Caco-2 (cell line): ENCODE data around the gene EIF4E. TPM values are rescaled to one million over a fixed set of nuclear protein-coding genes. Genes with fewer than 3 reads are reported as not detected.

Experiments
- BruUV-seq: library from RNA; stranded (reverse); fragments of 400-500 nt; replicated peaks from 2 replicates; lab custom pipeline; 2021; lab: Mats Ljungman, UMichigan
- CTCF ChIA-PET: fragments of 300-600 bp; sonication (Branson Sonifier 250); formaldehyde crosslinking; loops from one replicate; lab custom pipeline; 2022; ENCODE audit warnings: antibody characterized with exemption; lab: Charles Lee
- POLR2A ChIA-PET: fragments of 300-600 bp; sonication (Branson Sonifier 250); formaldehyde crosslinking; loops from one replicate; lab custom pipeline; 2022; ENCODE audit warnings: antibody characterized with exemption; lab: Charles Lee
- DNase-seq, 2 experiments: peaks; one replicate each; pipeline versions ENCODE4 v3.0.0 to v3.0.0-alpha.2; 2020 to 2022
- H3K27me3 ChIP-seq: replicated peaks from 2 replicates; pipeline ENCODE4 v1.6.0; 2011; ENCODE audit warnings: low read length; ENCODE audit not compliant: control insufficient read depth, insufficient read depth
- H3K36me3 ChIP-seq: 2 replicates; pipeline ENCODE4 v1.5.1; 2011; ENCODE audit warnings: low read length; ENCODE audit not compliant: control insufficient read depth, insufficient read depth
- H3K4me1 ChIP-seq: fragments of 250-450 bp; sonication (Bioruptor Pico); 2 replicates; pipeline ENCODE4 v1.5.1; 2020; ENCODE audit warnings: mild to moderate bottlenecking
- H3K4me3 ChIP-seq: 2 replicates; pipeline ENCODE4 v1.5.1; 2011; ENCODE audit warnings: low read depth, mild to moderate bottlenecking, control low read depth, low read length
- H3K9me3 ChIP-seq: fragments of 250-450 bp; sonication (Bioruptor Pico); 2 replicates; pipeline ENCODE4 v1.5.1; 2020; ENCODE audit warnings: mild to moderate bottlenecking, moderate library complexity
- H3K27ac Mint-ChIP-seq: one replicate; pipeline ENCODE4 v1.8.0; 2022; ENCODE audit warnings: mixed read lengths; ENCODE audit not compliant: unreplicated experiment
- H3K27me3 Mint-ChIP-seq: one replicate; pipeline ENCODE4 v1.8.0; 2022; ENCODE audit warnings: mixed read lengths; ENCODE audit not compliant: insufficient read depth, unreplicated experiment
- H3K36me3 Mint-ChIP-seq: one replicate; pipeline ENCODE4 v1.8.0; 2022; ENCODE audit warnings: mild to moderate bottlenecking, mixed read lengths; ENCODE audit not compliant: insufficient read depth, unreplicated experiment
- H3K4me1 Mint-ChIP-seq: one replicate; pipeline ENCODE4 v1.8.0; 2022; ENCODE audit warnings: low read depth, mixed read lengths; ENCODE audit not compliant: unreplicated experiment
- H3K4me3 Mint-ChIP-seq: one replicate; pipeline ENCODE4 v1.8.0; 2022; ENCODE audit warnings: mild to moderate bottlenecking, moderate library complexity, mixed read lengths; ENCODE audit not compliant: unreplicated experiment
- H3K9me3 Mint-ChIP-seq: one replicate; pipeline ENCODE4 v1.8.0; 2022; ENCODE audit warnings: mixed read lengths; ENCODE audit not compliant: unreplicated experiment
- intact Hi-C: fragments of 100-400 bp; cut with micrococcal nuclease; formaldehyde crosslinking; loops from one replicate; pipeline ENCODE4 v1.10.0; 2022; ENCODE audit not compliant: unreplicated experiment
- total RNA-seq: library from RNA; stranded (reverse); gene quantifications from 2 replicates; pipeline ENCODE4 v1.2.3, GENCODE V29; 2022
- TF ChIP-seq, protein P1 (sequence below), 2 experiments: fragments of 200-600 bp in 1 of 2; IDR thresholded peaks; 1 replicate in 1 of 2; 2 replicates in 1 of 2; pipeline versions ENCODE4 v1.5.1 to v1.8.0; 2011 to 2022; ENCODE audit warnings: antibody characterized with exemption in 1 of 2, control low read depth in 1 of 2, inconsistent platforms in 1 of 2, low read depth in 1 of 2, low read length in 1 of 2, mild to moderate bottlenecking in 1 of 2, moderate library complexity in 1 of 2; ENCODE audit not compliant: insufficient read depth in 1 of 2, severe bottlenecking in 1 of 2, unreplicated experiment in 1 of 2

Gene EIF4E
- total RNA-seq, 1 experiment from 2014 or later, result 140 TPM

DNA sequence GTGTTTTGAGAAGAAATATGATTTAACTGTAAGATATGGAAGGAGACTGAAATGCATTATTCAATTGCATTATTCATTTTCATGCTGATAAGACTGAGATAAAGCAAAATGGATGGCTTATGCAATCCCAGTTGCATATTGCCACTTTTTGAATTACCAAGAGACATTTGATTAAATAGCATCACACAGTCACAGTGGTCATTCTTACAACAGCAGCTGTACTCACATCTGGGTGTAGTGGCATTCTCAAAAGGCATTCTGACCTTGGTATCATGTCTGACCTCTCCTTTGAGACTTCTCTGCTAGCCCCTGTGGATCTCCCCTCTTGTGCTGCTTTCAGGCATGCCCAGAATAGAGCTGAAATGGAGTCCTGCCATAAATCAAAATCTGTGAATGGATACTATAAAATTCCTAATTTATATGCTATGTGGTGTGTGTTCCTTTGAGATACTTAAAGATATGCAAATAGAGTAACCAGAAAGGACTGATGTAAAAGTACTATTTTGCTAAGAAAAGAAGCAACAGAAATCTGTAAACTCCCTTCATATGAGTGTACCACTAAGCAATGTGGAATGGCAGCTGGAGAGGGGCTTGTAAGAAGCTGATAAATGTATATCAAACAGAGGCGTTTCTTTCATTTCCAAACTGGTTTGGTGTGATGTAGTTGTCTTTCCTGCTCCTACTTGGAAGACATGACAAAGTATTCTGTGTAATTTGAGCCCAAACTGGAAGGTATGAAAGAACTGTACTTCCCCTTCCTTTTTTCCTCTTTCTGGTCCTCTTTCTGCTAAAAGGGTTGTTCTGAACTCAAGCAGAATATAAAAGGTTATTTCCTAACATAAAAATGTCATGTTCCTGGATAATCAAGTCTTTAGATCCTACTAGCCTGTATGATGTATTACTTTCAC lies 41.2 kb upstream of the EIF4E start:
- CTCF ChIA-PET, result no interaction called here
- no peak overlapping the region for H3K27ac Mint-ChIP-seq
- intact Hi-C loops, result no loop called here

DNA sequence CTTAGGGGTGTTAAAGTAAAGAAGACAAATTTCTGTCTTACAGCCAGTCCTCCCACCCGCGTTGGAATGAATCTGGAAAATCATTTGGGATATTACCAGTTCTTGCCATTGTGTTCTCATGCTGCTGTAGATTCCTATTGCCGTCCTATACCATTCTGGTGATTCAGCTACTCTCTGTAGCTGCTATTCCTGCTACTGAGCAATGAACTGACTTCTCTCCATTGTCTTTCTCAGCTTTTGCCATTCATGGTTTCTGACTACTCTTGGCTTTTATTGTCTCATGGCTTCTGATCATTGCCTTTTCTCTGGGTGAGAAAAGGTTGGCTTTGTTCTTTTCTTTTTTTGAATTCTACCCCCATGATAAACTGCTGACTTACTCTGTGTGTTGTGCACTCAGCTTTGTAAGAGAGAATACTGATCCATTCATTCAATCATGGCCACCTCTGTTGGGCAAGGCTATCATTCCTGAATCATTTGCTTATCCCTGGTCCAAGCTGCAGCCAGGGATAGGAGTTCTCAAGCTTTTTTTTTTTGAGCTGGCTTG lies 38.9 kb upstream of the EIF4E start:
- Histone ChIP-seq H3K4me3 (no peak overlapping the region), H3K36me3 (no peaks in the 10 kb centered on the region), H3K9me3 (no peaks in the 10 kb centered on the region), H3K4me1 (no peaks in the 10 kb centered on the region), H3K27me3 (no peaks in the 10 kb centered on the region)
- H3K4me3 Mint-ChIP-seq, result no peak overlapping the region
- no peak overlapping the region for H3K27ac Mint-ChIP-seq
- no peaks in the 10 kb centered on the region for H3K36me3 Mint-ChIP-seq
- no peaks in the 10 kb centered on the region for H3K9me3 Mint-ChIP-seq
- ChIA-PET CTCF (interaction anchor here (1.3 kb wide), 1 partner anchor 88 kb away, joined by 3 read pairs; no protein-coding TSS in a partner anchor), POLR2A (no interaction called here)
- intact Hi-C loops, result no loop called here
- DNase-seq, result no peak
- peaks cover 7% of the 10 kb centered on the region for H3K4me1 Mint-ChIP-seq
- peaks cover 2% of the 10 kb centered on the region for H3K27me3 Mint-ChIP-seq
- no TSS peak for BruUV-seq
- TF ChIP-seq, protein P1, sequence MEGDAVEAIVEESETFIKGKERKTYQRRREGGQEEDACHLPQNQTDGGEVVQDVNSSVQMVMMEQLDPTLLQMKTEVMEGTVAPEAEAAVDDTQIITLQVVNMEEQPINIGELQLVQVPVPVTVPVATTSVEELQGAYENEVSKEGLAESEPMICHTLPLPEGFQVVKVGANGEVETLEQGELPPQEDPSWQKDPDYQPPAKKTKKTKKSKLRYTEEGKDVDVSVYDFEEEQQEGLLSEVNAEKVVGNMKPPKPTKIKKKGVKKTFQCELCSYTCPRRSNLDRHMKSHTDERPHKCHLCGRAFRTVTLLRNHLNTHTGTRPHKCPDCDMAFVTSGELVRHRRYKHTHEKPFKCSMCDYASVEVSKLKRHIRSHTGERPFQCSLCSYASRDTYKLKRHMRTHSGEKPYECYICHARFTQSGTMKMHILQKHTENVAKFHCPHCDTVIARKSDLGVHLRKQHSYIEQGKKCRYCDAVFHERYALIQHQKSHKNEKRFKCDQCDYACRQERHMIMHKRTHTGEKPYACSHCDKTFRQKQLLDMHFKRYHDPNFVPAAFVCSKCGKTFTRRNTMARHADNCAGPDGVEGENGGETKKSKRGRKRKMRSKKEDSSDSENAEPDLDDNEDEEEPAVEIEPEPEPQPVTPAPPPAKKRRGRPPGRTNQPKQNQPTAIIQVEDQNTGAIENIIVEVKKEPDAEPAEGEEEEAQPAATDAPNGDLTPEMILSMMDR (IDR thresholded peaks at IDR 0.05; ENCODE audit: insufficient read depth in 1 of 2, low read depth in 1 of 2, low read length in 1 of 2, severe bottlenecking in 1 of 2, unreplicated experiment in 1 of 2), result no peak

More for the DNA sequence above, 41.2 kb upstream of the EIF4E start:
- no peaks in the 10 kb centered on the region for H3K36me3 Mint-ChIP-seq
- H3K4me3 Mint-ChIP-seq, result no peak overlapping the region
- no peak for DNase-seq
- H3K4me1 Mint-ChIP-seq, result no peaks in the 10 kb centered on the region
- H3K27me3 ChIP-seq, result no peaks in the 10 kb centered on the region
- no TSS peak for BruUV-seq
- no peaks in the 10 kb centered on the region for H3K9me3 ChIP-seq
- POLR2A ChIA-PET, result no interaction called here
- no peak overlapping the region for H3K4me3 ChIP-seq
- H3K27me3 Mint-ChIP-seq, result peaks cover 2% of the 10 kb centered on the region
- TF ChIP-seq, protein P1 (IDR thresholded peaks at IDR 0.05; ENCODE audit: insufficient read depth in 1 of 2, low read depth in 1 of 2, low read length in 1 of 2, severe bottlenecking in 1 of 2, unreplicated experiment in 1 of 2), result no peak
- no peaks in the 10 kb centered on the region for H3K36me3 ChIP-seq
- no peaks in the 10 kb centered on the region for H3K9me3 Mint-ChIP-seq
- no peaks in the 10 kb centered on the region for H3K4me1 ChIP-seq

DNA sequence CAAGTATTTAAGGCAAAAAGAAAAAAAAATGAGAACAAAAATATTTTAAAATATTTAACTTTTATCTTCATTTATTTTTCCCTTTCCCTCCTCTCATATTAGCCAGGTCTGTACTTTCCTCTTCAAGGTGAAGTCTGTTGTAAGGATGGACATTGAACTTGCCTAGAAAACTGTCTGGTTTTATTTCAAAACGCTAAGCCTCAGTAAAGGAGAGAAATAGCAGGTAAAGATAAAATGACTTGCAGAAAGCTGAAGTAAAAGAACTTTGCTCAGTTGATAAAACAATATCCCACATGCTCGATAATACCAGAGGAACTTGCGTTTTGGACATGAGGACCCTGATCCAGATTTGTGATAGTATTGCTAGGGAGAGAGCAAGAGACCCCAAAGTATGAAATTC lies 38.0 kb upstream of the EIF4E start:
- Histone ChIP-seq H3K4me1 (no peaks in the 10 kb centered on the region), H3K27me3 (no peaks in the 10 kb centered on the region), H3K4me3 (no peak overlapping the region), H3K36me3 (no peaks in the 10 kb centered on the region), H3K9me3 (no peaks in the 10 kb centered on the region)
- no TSS peak for BruUV-seq
- POLR2A ChIA-PET, result no interaction called here
- Mint-ChIP-seq H3K4me3 (no peak overlapping the region), H3K36me3 (no peaks in the 10 kb centered on the region), H3K27me3 (peaks cover 2% of the 10 kb centered on the region), H3K9me3 (no peaks in the 10 kb centered on the region), H3K4me1 (peaks cover 7% of the 10 kb centered on the region), H3K27ac (no peak overlapping the region)
- intact Hi-C loops, result no loop called here
- DNase-seq, result no peak
- TF ChIP-seq, protein P1 (IDR thresholded peaks at IDR 0.05; ENCODE audit: insufficient read depth in 1 of 2, low read depth in 1 of 2, low read length in 1 of 2, severe bottlenecking in 1 of 2, unreplicated experiment in 1 of 2), result no peak
- CTCF ChIA-PET, result no interaction called here
